Upper lobe of right lung (tissue), 1 donor: ENCODE results near the gene QSOX2. TPM values are rescaled to one million over a fixed set of nuclear protein-coding genes. Genes with fewer than 3 reads are reported as not detected.

Experiments
- ATAC-seq: fragments of 200-7000 bp; cut with Tn5 transposase; one replicate; pipeline ENCODE4 v1.9.1; 2020; ENCODE audit warnings: mild to moderate bottlenecking, moderate library complexity
- DNase-seq: peaks from one replicate; pipeline ENCODE4 v3.0.0-alpha.2; 2020
- H3K27ac ChIP-seq: fragments of 200-600 bp; one replicate; pipeline ENCODE4 v1.8.0; 2022
- H3K27me3 ChIP-seq: fragments of 200-600 bp; one replicate; pipeline ENCODE4 v1.8.0; 2022; ENCODE audit warnings: mild to moderate bottlenecking
- H3K36me3 ChIP-seq: fragments of 200-600 bp; one replicate; pipeline ENCODE4 v1.8.0; 2022
- H3K4me1 ChIP-seq: fragments of 200-600 bp; one replicate; pipeline ENCODE4 v1.8.0; 2022
- H3K4me3 ChIP-seq: fragments of 200-600 bp; one replicate; pipeline ENCODE4 v1.8.0; 2022; ENCODE audit warnings: mild to moderate bottlenecking
- H3K9me3 ChIP-seq: fragments of 200-600 bp; one replicate; pipeline ENCODE4 v1.8.0; 2022
- CTCF ChIP-seq: fragments of 200-600 bp; IDR thresholded peaks from one replicate; pipeline ENCODE4 v1.8.0; 2022; ENCODE audit warnings: antibody characterized with exemption
- intact Hi-C: fragments of 100-400 bp; cut with DNase I; formaldehyde crosslinking; loops from one replicate; pipeline ENCODE4 v1.11.0; 2022
- total RNA-seq: library from RNA; stranded (reverse); fragmentation: NEBNext Ultra II Directional; extraction: Animal tissue kit (Norgen Biotek cat#: 25700); gene quantifications from one replicate; pipeline ENCODE4 v1.2.1, GENCODE V29; 2021
- donor health status: DM: no; HTN: yes; CAD: no; lungs with severe emphysema.

The QSOX2 gene
- total RNA-seq, 1 donor from 2014 or later, result 13.1 TPM

GRCh38 chr9:136203408-136204144 lies 42.0 kb downstream of the QSOX2 start:
- Histone ChIP-seq H3K36me3 (no peaks in the 10 kb centered on the region), H3K27me3 (peaks cover 66% of the 10 kb centered on the region), H3K9me3 (no peaks in the 10 kb centered on the region), H3K4me1 (no peaks in the 10 kb centered on the region), H3K27ac (no peak overlapping the region), H3K4me3 (no peak overlapping the region)
- TF ChIP-seq CTCF, result no peak
- DNase-seq (no peak), ATAC-seq (no peak)
- intact Hi-C loops, result no loop called here

- no peaks in the 10 kb centered on the region for H3K36me3 ChIP-seq
- H3K27me3 ChIP-seq, result peaks cover 74% of the 10 kb centered on the region
- H3K4me3 ChIP-seq, result no peak overlapping the region
- DNase-seq, result no peak
- no peak for TF ChIP-seq CTCF
- no peaks in the 10 kb centered on the region for H3K9me3 ChIP-seq
- ATAC-seq, result no peak
- intact Hi-C loops, result no loop called here
- H3K27ac ChIP-seq, result no peak overlapping the region
- H3K4me1 ChIP-seq, result no peaks in the 10 kb centered on the region
These were observed 42.9 kb downstream of the QSOX2 start for GRCh38 chr9:136202454-136203407.

- no peak for TF ChIP-seq CTCF
- H3K9me3 ChIP-seq, result no peaks in the 10 kb centered on the region
- H3K4me3 ChIP-seq, result no peak overlapping the region
- peaks cover 83% of the 10 kb centered on the region for H3K27me3 ChIP-seq
- ATAC-seq, result no peak
- H3K36me3 ChIP-seq, result no peaks in the 10 kb centered on the region
- intact Hi-C loops, result no loop called here
- DNase-seq, result no peak
- no peaks in the 10 kb centered on the region for H3K4me1 ChIP-seq
- no peak overlapping the region for H3K27ac ChIP-seq
These were observed 43.8 kb downstream of the QSOX2 start for GRCh38 chr9:136201609-136202453.

- Histone ChIP-seq H3K36me3 (no peaks in the 10 kb centered on the region), H3K9me3 (no peaks in the 10 kb centered on the region), H3K27ac (no peak overlapping the region), H3K4me3 (no peak overlapping the region), H3K4me1 (no peaks in the 10 kb centered on the region), H3K27me3 (peaks cover 90% of the 10 kb centered on the region)
- no peak for TF ChIP-seq CTCF
- intact Hi-C loops, result no loop called here
- DNase-seq (no peak), ATAC-seq (no peak)
These were observed 44.4 kb downstream of the QSOX2 start for GRCh38 chr9:136201174-136201573.

GRCh38 chr9:136200424-136200823 lies 45.2 kb downstream of the QSOX2 start:
- intact Hi-C loops, result no loop called here
- H3K36me3 ChIP-seq, result no peaks in the 10 kb centered on the region
- H3K27me3 ChIP-seq, result peaks cover 95% of the 10 kb centered on the region
- no peak for TF ChIP-seq CTCF
- ATAC-seq (no peak), DNase-seq (no peak)
- H3K9me3 ChIP-seq, result no peaks in the 10 kb centered on the region
- H3K27ac ChIP-seq, result no peak overlapping the region
- H3K4me1 ChIP-seq, result no peaks in the 10 kb centered on the region
- no peak overlapping the region for H3K4me3 ChIP-seq
